Caco-2 (cell line): ENCODE results near the gene ERCC8. TPM values are rescaled to one million over a fixed set of nuclear protein-coding genes. Genes with fewer than 3 reads are reported as not detected.

Source experiments
- BruUV-seq: library from RNA; stranded (reverse); fragments of 400-500 nt; replicated peaks from 2 replicates; lab custom pipeline; 2021; lab: Mats Ljungman, UMichigan
- CTCF ChIA-PET: fragments of 300-600 bp; sonication (Branson Sonifier 250); formaldehyde crosslinking; loops from one replicate; lab custom pipeline; 2022; ENCODE audit warnings: antibody characterized with exemption; lab: Charles Lee
- POLR2A ChIA-PET: fragments of 300-600 bp; sonication (Branson Sonifier 250); formaldehyde crosslinking; loops from one replicate; lab custom pipeline; 2022; ENCODE audit warnings: antibody characterized with exemption; lab: Charles Lee
- DNase-seq, 2 experiments: peaks; one replicate each; pipeline versions ENCODE4 v3.0.0 to v3.0.0-alpha.2; 2020 to 2022
- H3K27me3 ChIP-seq: replicated peaks from 2 replicates; pipeline ENCODE4 v1.6.0; 2011; ENCODE audit warnings: low read length; ENCODE audit not compliant: control insufficient read depth, insufficient read depth
- H3K36me3 ChIP-seq: 2 replicates; pipeline ENCODE4 v1.5.1; 2011; ENCODE audit warnings: low read length; ENCODE audit not compliant: control insufficient read depth, insufficient read depth
- H3K4me1 ChIP-seq: fragments of 250-450 bp; sonication (Bioruptor Pico); 2 replicates; pipeline ENCODE4 v1.5.1; 2020; ENCODE audit warnings: mild to moderate bottlenecking
- H3K4me3 ChIP-seq: 2 replicates; pipeline ENCODE4 v1.5.1; 2011; ENCODE audit warnings: low read depth, mild to moderate bottlenecking, control low read depth, low read length
- H3K9me3 ChIP-seq: fragments of 250-450 bp; sonication (Bioruptor Pico); 2 replicates; pipeline ENCODE4 v1.5.1; 2020; ENCODE audit warnings: mild to moderate bottlenecking, moderate library complexity
- H3K27ac Mint-ChIP-seq: one replicate; pipeline ENCODE4 v1.8.0; 2022; ENCODE audit warnings: mixed read lengths; ENCODE audit not compliant: unreplicated experiment
- H3K27me3 Mint-ChIP-seq: one replicate; pipeline ENCODE4 v1.8.0; 2022; ENCODE audit warnings: mixed read lengths; ENCODE audit not compliant: insufficient read depth, unreplicated experiment
- H3K36me3 Mint-ChIP-seq: one replicate; pipeline ENCODE4 v1.8.0; 2022; ENCODE audit warnings: mild to moderate bottlenecking, mixed read lengths; ENCODE audit not compliant: insufficient read depth, unreplicated experiment
- H3K4me1 Mint-ChIP-seq: one replicate; pipeline ENCODE4 v1.8.0; 2022; ENCODE audit warnings: low read depth, mixed read lengths; ENCODE audit not compliant: unreplicated experiment
- H3K4me3 Mint-ChIP-seq: one replicate; pipeline ENCODE4 v1.8.0; 2022; ENCODE audit warnings: mild to moderate bottlenecking, moderate library complexity, mixed read lengths; ENCODE audit not compliant: unreplicated experiment
- H3K9me3 Mint-ChIP-seq: one replicate; pipeline ENCODE4 v1.8.0; 2022; ENCODE audit warnings: mixed read lengths; ENCODE audit not compliant: unreplicated experiment
- intact Hi-C: fragments of 100-400 bp; cut with micrococcal nuclease; formaldehyde crosslinking; loops from one replicate; pipeline ENCODE4 v1.10.0; 2022; ENCODE audit not compliant: unreplicated experiment
- total RNA-seq: library from RNA; stranded (reverse); gene quantifications from 2 replicates; pipeline ENCODE4 v1.2.3, GENCODE V29; 2022
- TF ChIP-seq, protein P1 (sequence below), 2 experiments: fragments of 200-600 bp in 1 of 2; IDR thresholded peaks; 1 replicate in 1 of 2; 2 replicates in 1 of 2; pipeline versions ENCODE4 v1.5.1 to v1.8.0; 2011 to 2022; ENCODE audit warnings: antibody characterized with exemption in 1 of 2, control low read depth in 1 of 2, inconsistent platforms in 1 of 2, low read depth in 1 of 2, low read length in 1 of 2, mild to moderate bottlenecking in 1 of 2, moderate library complexity in 1 of 2; ENCODE audit not compliant: insufficient read depth in 1 of 2, severe bottlenecking in 1 of 2, unreplicated experiment in 1 of 2

The ERCC8 gene
- total RNA-seq, 1 experiment from 2014 or later: 19.8 TPM

DNA sequence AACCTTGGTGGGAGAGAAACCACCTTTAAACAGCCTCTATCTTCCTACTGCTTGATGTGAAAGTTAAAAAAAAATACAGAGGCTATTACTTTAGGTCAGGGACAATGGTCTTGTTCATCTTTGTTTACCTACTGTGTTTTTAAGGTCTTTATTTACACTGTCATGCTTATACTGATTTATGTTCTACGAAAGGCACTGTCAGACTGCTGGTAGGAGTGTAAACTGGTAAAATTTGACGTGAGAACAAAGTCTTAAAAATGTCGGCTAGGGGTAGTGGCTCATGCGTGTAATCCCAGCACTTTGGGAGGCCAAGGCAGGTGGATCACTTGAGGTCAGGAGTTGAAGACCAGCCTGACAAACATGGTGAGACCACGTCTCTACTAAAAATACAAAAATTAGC, 58.7 kb downstream of the ERCC8 start:
- Mint-ChIP-seq H3K27ac (no peak overlapping the region), H3K4me3 (no peak overlapping the region), H3K9me3 (no peaks in the 10 kb centered on the region), H3K4me1 (no peaks in the 10 kb centered on the region), H3K27me3 (no peaks in the 10 kb centered on the region), H3K36me3 (no peaks in the 10 kb centered on the region)
- Histone ChIP-seq H3K27me3 (no peaks in the 10 kb centered on the region), H3K9me3 (no peaks in the 10 kb centered on the region), H3K36me3 (no peaks in the 10 kb centered on the region), H3K4me3 (no peak overlapping the region), H3K4me1 (no peaks in the 10 kb centered on the region)
- TF ChIP-seq, protein P1, sequence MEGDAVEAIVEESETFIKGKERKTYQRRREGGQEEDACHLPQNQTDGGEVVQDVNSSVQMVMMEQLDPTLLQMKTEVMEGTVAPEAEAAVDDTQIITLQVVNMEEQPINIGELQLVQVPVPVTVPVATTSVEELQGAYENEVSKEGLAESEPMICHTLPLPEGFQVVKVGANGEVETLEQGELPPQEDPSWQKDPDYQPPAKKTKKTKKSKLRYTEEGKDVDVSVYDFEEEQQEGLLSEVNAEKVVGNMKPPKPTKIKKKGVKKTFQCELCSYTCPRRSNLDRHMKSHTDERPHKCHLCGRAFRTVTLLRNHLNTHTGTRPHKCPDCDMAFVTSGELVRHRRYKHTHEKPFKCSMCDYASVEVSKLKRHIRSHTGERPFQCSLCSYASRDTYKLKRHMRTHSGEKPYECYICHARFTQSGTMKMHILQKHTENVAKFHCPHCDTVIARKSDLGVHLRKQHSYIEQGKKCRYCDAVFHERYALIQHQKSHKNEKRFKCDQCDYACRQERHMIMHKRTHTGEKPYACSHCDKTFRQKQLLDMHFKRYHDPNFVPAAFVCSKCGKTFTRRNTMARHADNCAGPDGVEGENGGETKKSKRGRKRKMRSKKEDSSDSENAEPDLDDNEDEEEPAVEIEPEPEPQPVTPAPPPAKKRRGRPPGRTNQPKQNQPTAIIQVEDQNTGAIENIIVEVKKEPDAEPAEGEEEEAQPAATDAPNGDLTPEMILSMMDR (IDR thresholded peaks at IDR 0.05; ENCODE audit: insufficient read depth in 1 of 2, low read depth in 1 of 2, low read length in 1 of 2, severe bottlenecking in 1 of 2, unreplicated experiment in 1 of 2): no peak
- DNase-seq: no peak
- ChIA-PET POLR2A (no interaction called here), CTCF (no interaction called here)
- no TSS peak for BruUV-seq
- intact Hi-C loops: no loop called here

DNA sequence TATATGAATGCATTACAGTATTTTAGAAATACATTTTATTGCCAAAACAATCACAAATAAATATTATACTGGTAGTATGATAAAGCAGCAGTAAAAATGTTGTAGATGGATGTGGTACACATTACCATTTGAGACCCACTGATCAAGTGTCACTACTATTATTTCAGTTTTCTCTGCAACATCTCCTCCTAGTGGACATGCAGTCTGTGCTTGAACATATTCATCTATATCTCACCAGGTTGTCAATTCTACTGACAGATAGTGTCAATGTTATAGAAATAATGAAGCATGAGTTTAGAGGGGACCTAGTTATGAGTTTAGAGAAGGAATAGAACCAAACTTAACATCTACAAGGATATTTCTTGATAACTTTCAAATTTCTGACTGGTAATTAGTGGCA, 61.6 kb downstream of the ERCC8 start:
- no peaks in the 10 kb centered on the region for H3K36me3 ChIP-seq
- intact Hi-C loops: loop anchor here (1.0 kb wide), 1 partner anchor 206 kb away; no protein-coding TSS in a partner anchor
- no peaks in the 10 kb centered on the region for H3K4me1 ChIP-seq
- DNase-seq: no peak
- ChIA-PET CTCF (no interaction called here), POLR2A (no interaction called here)
- TF ChIP-seq, protein P1 (IDR thresholded peaks at IDR 0.05; ENCODE audit: insufficient read depth in 1 of 2, low read depth in 1 of 2, low read length in 1 of 2, severe bottlenecking in 1 of 2, unreplicated experiment in 1 of 2): peak; percentile 16 to 38
- no peak overlapping the region for H3K4me3 Mint-ChIP-seq
- H3K27me3 Mint-ChIP-seq: no peaks in the 10 kb centered on the region
- no peak overlapping the region for H3K4me3 ChIP-seq
- H3K27me3 ChIP-seq: no peaks in the 10 kb centered on the region
- no peak overlapping the region for H3K27ac Mint-ChIP-seq
- no peaks in the 10 kb centered on the region for H3K4me1 Mint-ChIP-seq
- peaks cover 26% of the 10 kb centered on the region for H3K9me3 Mint-ChIP-seq
- BruUV-seq: no TSS peak
- H3K9me3 ChIP-seq: no peaks in the 10 kb centered on the region
- peaks cover 5% of the 10 kb centered on the region for H3K36me3 Mint-ChIP-seq

DNA sequence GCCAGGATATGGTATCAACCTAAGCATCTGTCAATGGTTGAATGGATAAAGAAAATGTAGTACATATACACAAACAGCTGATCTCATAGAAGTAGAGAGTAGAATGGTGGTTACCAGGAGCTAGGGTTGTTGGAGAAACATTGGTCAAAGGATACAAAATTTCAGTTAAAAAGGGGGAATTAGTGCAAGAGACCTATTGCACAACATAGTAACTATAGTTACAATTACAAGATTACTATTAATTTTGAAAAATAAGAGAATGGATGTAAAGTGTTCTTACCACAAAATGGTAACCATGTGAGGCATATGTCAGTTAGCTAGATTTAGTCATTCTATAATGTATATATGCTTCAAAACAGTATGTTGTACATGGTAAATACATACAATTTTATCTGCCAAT, 72.0 kb downstream of the ERCC8 start:
- Mint-ChIP-seq H3K4me1 (no peaks in the 10 kb centered on the region), H3K36me3 (no peaks in the 10 kb centered on the region), H3K9me3 (peaks cover 18% of the 10 kb centered on the region), H3K27me3 (no peaks in the 10 kb centered on the region), H3K27ac (no peak overlapping the region), H3K4me3 (no peak overlapping the region)
- H3K9me3 ChIP-seq: peaks cover 10% of the 10 kb centered on the region
- DNase-seq: no peak
- intact Hi-C loops: no loop called here
- BruUV-seq: no TSS peak
- H3K4me3 ChIP-seq: no peak overlapping the region
- H3K27me3 ChIP-seq: no peaks in the 10 kb centered on the region
- TF ChIP-seq, protein P1 (IDR thresholded peaks at IDR 0.05; ENCODE audit: insufficient read depth in 1 of 2, low read depth in 1 of 2, low read length in 1 of 2, severe bottlenecking in 1 of 2, unreplicated experiment in 1 of 2): no peak
- no peaks in the 10 kb centered on the region for H3K4me1 ChIP-seq
- POLR2A ChIA-PET: no interaction called here
- H3K36me3 ChIP-seq: no peaks in the 10 kb centered on the region
- CTCF ChIA-PET: no interaction called here
